ENCODE data around the gene CD63. TPM values are rescaled to one million over a fixed set of nuclear protein-coding genes. Genes with fewer than 3 reads are reported as not detected.

Gene CD63
- total RNA-seq (100 to 1,000 TPM in 2 of 5 experiments, 10 to 100 TPM in 3; 43.2 to 216 (median 54.3) TPM), polyA plus RNA-seq (10 to 100 TPM; 68.7 to 69.8 TPM), total RNA-seq (9.7 reads per million, percentile 35 among the genes with 10 or more reads in this experiment)

- Mint-ChIP-seq H3K9me3 (no peaks in the 10 kb centered on the region), H3K36me3 (peaks cover 0 to 10% (median 0%) of the 10 kb centered on the region in 5 donors), H3K4me1 (peaks cover 33 to 46% (median 38%) of the 10 kb centered on the region in 7 donors), H3K4me3 (peak within 1 kb of the TSS; percentile 73 to 94 (median 90)), H3K27me3 (no peaks in the 10 kb centered on the region), H3K27ac (peak within 1 kb of the TSS; percentile 81 to 95 (median 91))
- intact Hi-C loops (cut with micrococcal nuclease) = loop anchor here (1.0 to 2.0 kb wide), 3 partner anchors 13 to 200 kb away; partner anchors contain the start of gene BLOC1S1 (in 2 of the 2)
- Histone ChIP-seq H3K36me3 (ENCODE audit: control insufficient read depth in 2 of 3, insufficient read depth in 3 of 3, low read length in 3 of 3) (no peaks in the 10 kb centered on the region), H3K4me1 (ENCODE audit: control insufficient read depth in 2 of 2, insufficient read depth in 2 of 2, low read length in 2 of 2) (peaks cover 13 to 20% of the 10 kb centered on the region in 2 donors), H3K27me3 (ENCODE audit: control insufficient read depth in 2 of 2, insufficient read depth in 2 of 2, low read length in 2 of 2) (no peaks in the 10 kb centered on the region), H3K4me3 (ENCODE audit: low read length) (peak within 1 kb of the TSS; percentile 97), H3K27ac (ENCODE audit: low read depth, low read length) (peak within 1 kb of the TSS; percentile 74), H3K9me3 (ENCODE audit: control insufficient read depth in 2 of 3, low read length in 3 of 3) (no peaks in the 10 kb centered on the region)
- POLR2A ChIA-PET = interaction anchor here (0.8 to 2.6 kb wide), 11 partner anchors 8 to 480 kb away, joined by 3 to 31 read pairs (median 4); partner anchors contain the start of genes BLOC1S1, DNAJC14, ORMDL2 and PYM1
- ATAC-seq (peak; percentile 75), DNase-seq (peak in 6 of 9 donors; percentile 26 to 86 (median 38))
- CTCF ChIA-PET = interaction anchor here (1.1 to 2.3 kb wide), 3 partner anchors 10 to 67 kb away, joined by 3 to 32 read pairs (median 3); no protein-coding TSS in a partner anchor
Measured at GRCh38 chr12:55728939-55729818, at the start of gene CD63. CD63 (minus strand) TSS chr12:55729009; CDS start chr12:55728341, 668 bp downstream.

GRCh38 chr12:55777856-55778255, 49.0 kb upstream of the CD63 start:
- Histone ChIP-seq H3K36me3 (ENCODE audit: control insufficient read depth in 2 of 3, insufficient read depth in 3 of 3, low read length in 3 of 3) (peaks cover 0 to 59% (median 3%) of the 10 kb centered on the region in 3 experiments), H3K27ac (ENCODE audit: low read depth, low read length) (no peak overlapping the region)
- peaks cover 0 to 22% (median 9%) of the 10 kb centered on the region in 5 donors for H3K36me3 Mint-ChIP-seq

GRCh38 chr12:55771736-55772135, 42.9 kb upstream of the CD63 start:
- H3K4me1 ChIP-seq (ENCODE audit: control insufficient read depth in 2 of 2, insufficient read depth in 2 of 2, low read length in 2 of 2) = no peaks in the 10 kb centered on the region
- H3K9me3 ChIP-seq (ENCODE audit: control insufficient read depth in 2 of 3, low read length in 3 of 3) = no peaks in the 10 kb centered on the region
- Mint-ChIP-seq H3K4me3 (no peak overlapping the region), H3K36me3 (peaks cover 6 to 22% (median 11%) of the 10 kb centered on the region in 5 donors), H3K27me3 (no peaks in the 10 kb centered on the region), H3K4me1 (peaks cover 8 to 31% (median 24%) of the 10 kb centered on the region in 7 donors), H3K27ac (peak overlapping the region in 8 of 9 donors; percentile 6 to 86 (median 46)), H3K9me3 (no peaks in the 10 kb centered on the region)
- H3K27me3 ChIP-seq (ENCODE audit: control insufficient read depth in 2 of 2, insufficient read depth in 2 of 2, low read length in 2 of 2) = no peaks in the 10 kb centered on the region
- H3K27ac ChIP-seq (ENCODE audit: low read depth, low read length) = no peak overlapping the region
- CTCF ChIA-PET = interaction anchor here (1.5 kb wide), 2 partner anchors 24 to 33 kb away, joined by 3 to 4 read pairs; no protein-coding TSS in a partner anchor
- no peak for DNase-seq
- ATAC-seq = no peak
- POLR2A ChIA-PET = no interaction called here
- intact Hi-C loops (cut with micrococcal nuclease) = no loop called here
- no peak overlapping the region for H3K4me3 ChIP-seq (ENCODE audit: low read length)
- H3K36me3 ChIP-seq (ENCODE audit: control insufficient read depth in 2 of 3, insufficient read depth in 3 of 3, low read length in 3 of 3) = peaks cover 0 to 36% (median 4%) of the 10 kb centered on the region in 3 experiments

More at GRCh38 chr12:55777856-55778255, 49.0 kb upstream of the CD63 start:
- Mint-ChIP-seq H3K27me3 (no peaks in the 10 kb centered on the region), H3K4me3 (no peak overlapping the region), H3K9me3 (no peaks in the 10 kb centered on the region), H3K27ac (peak overlapping the region in 2 of 9 donors; percentile 46 to 56), H3K4me1 (peaks cover 4 to 36% (median 10%) of the 10 kb centered on the region in 7 donors)
- CTCF ChIA-PET = interaction anchor here (1.1 kb wide), 1 partner anchor 162 kb away, joined by 3 read pairs; no protein-coding TSS in a partner anchor
- intact Hi-C loops (cut with micrococcal nuclease) = no loop called here
- Histone ChIP-seq H3K27me3 (ENCODE audit: control insufficient read depth in 2 of 2, insufficient read depth in 2 of 2, low read length in 2 of 2) (no peaks in the 10 kb centered on the region), H3K9me3 (ENCODE audit: control insufficient read depth in 2 of 3, low read length in 3 of 3) (no peaks in the 10 kb centered on the region), H3K4me3 (ENCODE audit: low read length) (no peak overlapping the region), H3K4me1 (ENCODE audit: control insufficient read depth in 2 of 2, insufficient read depth in 2 of 2, low read length in 2 of 2) (no peaks in the 10 kb centered on the region)
- ATAC-seq (no peak), DNase-seq (no peak)
- POLR2A ChIA-PET = no interaction called here

- Histone ChIP-seq H3K4me1 (ENCODE audit: control insufficient read depth in 2 of 2, insufficient read depth in 2 of 2, low read length in 2 of 2) (no peaks in the 10 kb centered on the region), H3K27me3 (ENCODE audit: control insufficient read depth in 2 of 2, insufficient read depth in 2 of 2, low read length in 2 of 2) (no peaks in the 10 kb centered on the region), H3K27ac (ENCODE audit: low read depth, low read length) (no peak overlapping the region), H3K36me3 (ENCODE audit: control insufficient read depth in 2 of 3, insufficient read depth in 3 of 3, low read length in 3 of 3) (peaks cover 0 to 39% (median 4%) of the 10 kb centered on the region in 3 experiments), H3K9me3 (ENCODE audit: control insufficient read depth in 2 of 3, low read length in 3 of 3) (no peaks in the 10 kb centered on the region), H3K4me3 (ENCODE audit: low read length) (no peak overlapping the region)
- no peaks in the 10 kb centered on the region for H3K27me3 Mint-ChIP-seq
- intact Hi-C loops (cut with micrococcal nuclease) = no loop called here
- no peak for DNase-seq
- peak overlapping the region in 2 of 9 donors; percentile 34 to 84 for H3K27ac Mint-ChIP-seq
- POLR2A ChIA-PET = interaction anchor here (0.6 to 1.5 kb wide), 2 partner anchors 12 to 13 kb away, joined by 3 read pairs; no protein-coding TSS in a partner anchor
- H3K9me3 Mint-ChIP-seq = no peaks in the 10 kb centered on the region
- ATAC-seq = no peak
- H3K36me3 Mint-ChIP-seq = peaks cover 10 to 15% (median 11%) of the 10 kb centered on the region in 5 donors
- CTCF ChIA-PET = interaction anchor here (0.8 kb wide), 1 partner anchor 29 kb away, joined by 7 read pairs; no protein-coding TSS in a partner anchor
- H3K4me1 Mint-ChIP-seq = peaks cover 3 to 24% (median 14%) of the 10 kb centered on the region in 7 donors
- no peak overlapping the region for H3K4me3 Mint-ChIP-seq
Measured at GRCh38 chr12:55767156-55767555, 38.3 kb upstream of the CD63 start.

- ChIA-PET CTCF (no interaction called here), POLR2A (no interaction called here)
- Mint-ChIP-seq H3K27me3 (no peaks in the 10 kb centered on the region), H3K36me3 (peaks cover 5 to 13% (median 9%) of the 10 kb centered on the region in 5 donors), H3K27ac (peak overlapping the region in 8 of 9 donors; percentile 5 to 84 (median 40)), H3K4me3 (no peak overlapping the region), H3K9me3 (no peaks in the 10 kb centered on the region), H3K4me1 (peaks cover 0 to 15% (median 13%) of the 10 kb centered on the region in 7 donors)
- ATAC-seq (no peak), DNase-seq (no peak)
- H3K9me3 ChIP-seq (ENCODE audit: control insufficient read depth in 2 of 3, low read length in 3 of 3) = no peaks in the 10 kb centered on the region
- intact Hi-C loops (cut with micrococcal nuclease) = no loop called here
- H3K4me3 ChIP-seq (ENCODE audit: low read length) = no peak overlapping the region
- H3K27ac ChIP-seq (ENCODE audit: low read depth, low read length) = no peak overlapping the region
- no peaks in the 10 kb centered on the region for H3K4me1 ChIP-seq (ENCODE audit: control insufficient read depth in 2 of 2, insufficient read depth in 2 of 2, low read length in 2 of 2)
- no peaks in the 10 kb centered on the region for H3K27me3 ChIP-seq (ENCODE audit: control insufficient read depth in 2 of 2, insufficient read depth in 2 of 2, low read length in 2 of 2)
- peaks cover 0 to 37% (median 4%) of the 10 kb centered on the region in 3 experiments for H3K36me3 ChIP-seq (ENCODE audit: control insufficient read depth in 2 of 3, insufficient read depth in 3 of 3, low read length in 3 of 3)
Measured at GRCh38 chr12:55765736-55766290, 37.0 kb upstream of the CD63 start.

GRCh38 chr12:55762646-55763045, 33.8 kb upstream of the CD63 start:
- no peak for DNase-seq
- Mint-ChIP-seq H3K27me3 (no peaks in the 10 kb centered on the region), H3K36me3 (peaks cover 2 to 34% (median 16%) of the 10 kb centered on the region in 5 donors), H3K27ac (peak overlapping the region in 1 of 9 donors; percentile 25), H3K4me1 (peaks cover 0 to 12% (median 8%) of the 10 kb centered on the region in 7 donors), H3K9me3 (no peaks in the 10 kb centered on the region), H3K4me3 (no peak overlapping the region)
- CTCF ChIA-PET = no interaction called here
- Histone ChIP-seq H3K36me3 (ENCODE audit: control insufficient read depth in 2 of 3, insufficient read depth in 3 of 3, low read length in 3 of 3) (peaks cover 3 to 53% (median 4%) of the 10 kb centered on the region in 3 experiments), H3K27me3 (ENCODE audit: control insufficient read depth in 2 of 2, insufficient read depth in 2 of 2, low read length in 2 of 2) (no peaks in the 10 kb centered on the region), H3K4me3 (ENCODE audit: low read length) (no peak overlapping the region), H3K4me1 (ENCODE audit: control insufficient read depth in 2 of 2, insufficient read depth in 2 of 2, low read length in 2 of 2) (no peaks in the 10 kb centered on the region), H3K27ac (ENCODE audit: low read depth, low read length) (no peak overlapping the region), H3K9me3 (ENCODE audit: control insufficient read depth in 2 of 3, low read length in 3 of 3) (no peaks in the 10 kb centered on the region)
- intact Hi-C loops (cut with micrococcal nuclease) = no loop called here
- no peak for ATAC-seq
- POLR2A ChIA-PET = no interaction called here
